ENCODE results near the gene TCF7L1. TPM values are rescaled to one million over a fixed set of nuclear protein-coding genes. Genes with fewer than 3 reads are reported as not detected.
A peak's percentile ranks its signal among the peaks of the same experiment; 100 is the strongest.

Gene TCF7L1
- total RNA-seq, 1 experiment from 2014 or later: 30.4 TPM

- 0 out of 2 replicates have a peak, but pooled peaks cover 4% of the 10 kb centered on the region for H3K4me1 ChIP-seq (ENCODE audit: control insufficient read depth, insufficient read depth, low read length)
- CTCF ChIA-PET: interaction anchor here (0.5 kb wide), 1 partner anchor 10 kb away, joined by 5 read pairs; no protein-coding TSS in a partner anchor
- H3K9me3 ChIP-seq (ENCODE audit: control insufficient read depth, insufficient read depth, low read depth, low read length): no peaks in the 10 kb centered on the region
- peak; percentile 100 for ATAC-seq
- in situ Hi-C loops (cut with HindIII; ENCODE audit: low pct_unique_long_range_greater_than_20kb, low sequenced_read_pairs) (no loop called here), intact Hi-C loops (cut with micrococcal nuclease; ENCODE audit: unreplicated experiment) (no loop called here)
- BruUV-seq (replicated peaks): no TSS peak
- POLR2A ChIA-PET: interaction anchor here (0.6 to 0.9 kb wide), 2 partner anchors 195 to 208 kb away, joined by 3 to 5 read pairs; no protein-coding TSS in a partner anchor
- no peaks in the 10 kb centered on the region for H3K27me3 ChIP-seq (ENCODE audit: control insufficient read depth, insufficient read depth, low read length)
- peak; percentile 97 for DNase-seq (ENCODE audit: low read depth, low spot score)
- H3K27ac ChIP-seq (ENCODE audit: low read length): peak within 1 kb of the TSS; percentile 94
- H3K4me3 ChIP-seq (ENCODE audit: low read depth in 2 of 2, low read length in 2 of 2): peak within 1 kb of the TSS; percentile 75 to 99
- H3K36me3 ChIP-seq (ENCODE audit: control insufficient read depth, insufficient read depth, low read length): peaks cover 5% of the 10 kb centered on the region
- TF ChIP-seq CTCF (IDR thresholded peaks at IDR 0.05): no peak
- TF ChIP-seq REST (IDR thresholded peaks at IDR 0.05; ENCODE audit: insufficient read depth in 1 of 2, low read depth in 2 of 2, low read length in 1 of 2): peak; percentile 44 to 74; a peak in 2 of 4 replicates
- TF ChIP-seq TCF7L2 (IDR thresholded peaks at IDR 0.05; ENCODE audit: low read depth, low read length): no peak
- no peak for TF ChIP-seq SIN3A (IDR thresholded peaks at IDR 0.05; ENCODE audit: borderline replicate concordance, insufficient read depth, low read depth, low read length)
- TF ChIP-seq POLR2AphosphoS5 (IDR thresholded peaks at IDR 0.05; ENCODE audit: low read depth, low read length): peak; percentile 98
Observed at GRCh38 chr2:85354286-85355072, 221.3 kb downstream of the TCF7L1 start, which contains the start of the genes ELMOD3 and RETSAT. Gene ELMOD3, plus strand, starts transcription at chr2:85354769. Its CDS starts 2,430 bp downstream, at chr2:85357199. Gene RETSAT, minus strand, starts transcription at chr2:85354528. Its CDS starts 21 bp downstream, at chr2:85354507.

GRCh38 chr2:85355073-85355410 lies 221.8 kb downstream of the TCF7L1 start:
- peaks cover 5% of the 10 kb centered on the region for H3K36me3 ChIP-seq (ENCODE audit: control insufficient read depth, insufficient read depth, low read length)
- ChIA-PET POLR2A (interaction anchor here (0.9 kb wide), 1 partner anchor 195 kb away, joined by 3 read pairs; no protein-coding TSS in a partner anchor), CTCF (no interaction called here)
- no peaks in the 10 kb centered on the region for H3K9me3 ChIP-seq (ENCODE audit: control insufficient read depth, insufficient read depth, low read depth, low read length)
- DNase-seq (ENCODE audit: low read depth, low spot score) (no peak), ATAC-seq (no peak; the same call in 1 of the 2 replicates)
- H3K27me3 ChIP-seq (ENCODE audit: control insufficient read depth, insufficient read depth, low read length): no peaks in the 10 kb centered on the region
- in situ Hi-C loops (cut with HindIII; ENCODE audit: low pct_unique_long_range_greater_than_20kb, low sequenced_read_pairs): no loop called here
- 0 out of 2 replicates have a peak, but pooled peaks cover 4% of the 10 kb centered on the region for H3K4me1 ChIP-seq (ENCODE audit: control insufficient read depth, insufficient read depth, low read length)
- peak overlapping the region; percentile 94 for H3K27ac ChIP-seq (ENCODE audit: low read length)
- peak overlapping the region; percentile 75 to 99 for H3K4me3 ChIP-seq (ENCODE audit: low read depth in 2 of 2, low read length in 2 of 2)
- TF ChIP-seq CTCF (IDR thresholded peaks at IDR 0.05): no peak
- no peak for TF ChIP-seq TCF7L2 (IDR thresholded peaks at IDR 0.05; ENCODE audit: low read depth, low read length)
- no peak for TF ChIP-seq POLR2AphosphoS5 (IDR thresholded peaks at IDR 0.05; ENCODE audit: low read depth, low read length)
- no peak for TF ChIP-seq REST (IDR thresholded peaks at IDR 0.05; ENCODE audit: insufficient read depth in 1 of 2, low read depth in 2 of 2, low read length in 1 of 2)
- no peak for TF ChIP-seq SIN3A (IDR thresholded peaks at IDR 0.05; ENCODE audit: borderline replicate concordance, insufficient read depth, low read depth, low read length)
- TSS peak; percentile 78 for BruUV-seq (replicated peaks)
- intact Hi-C loops (cut with micrococcal nuclease; ENCODE audit: unreplicated experiment): no loop called here

Measured in Panc1 (cell line).